ENCODE measurements around the gene PTCHD1.

The PTCHD1 gene

GRCh38 chrX:23392195-23392594 lies 57.5 kb downstream of the PTCHD1 start:
- TF ChIP-seq CTCF (IDR thresholded peaks at IDR 0.05; ENCODE audit: insufficient read depth, low read depth, low read length, missing control alignments) = no peak
- no peak overlapping the region for H3K4me3 ChIP-seq (ENCODE audit: low read length)
- DNase-seq (ENCODE audit: low read depth) = no peak

- peak; percentile 1 for DNase-seq (ENCODE audit: low read depth)
- TF ChIP-seq CTCF (IDR thresholded peaks at IDR 0.05; ENCODE audit: insufficient read depth, low read depth, low read length, missing control alignments) = no peak
- H3K4me3 ChIP-seq (ENCODE audit: low read length) = no peak overlapping the region
Observed at GRCh38 chrX:23394421-23394820, 59.8 kb downstream of the PTCHD1 start.

- DNase-seq (ENCODE audit: low read depth) = no peak
- H3K4me3 ChIP-seq (ENCODE audit: low read length) = no peak overlapping the region
- TF ChIP-seq CTCF (IDR thresholded peaks at IDR 0.05; ENCODE audit: insufficient read depth, low read depth, low read length, missing control alignments) = no peak
Observed at GRCh38 chrX:23396263-23396662, 61.6 kb downstream of the PTCHD1 start.

- H3K4me3 ChIP-seq (ENCODE audit: low read length) = no peak overlapping the region
- no peak for DNase-seq (ENCODE audit: low read depth)
- no peak for TF ChIP-seq CTCF (IDR thresholded peaks at IDR 0.05; ENCODE audit: insufficient read depth, low read depth, low read length, missing control alignments)
Observed at GRCh38 chrX:23398570-23398969, 63.9 kb downstream of the PTCHD1 start.

GRCh38 chrX:23403849-23404248 lies 69.2 kb downstream of the PTCHD1 start:
- peak; percentile 9 for TF ChIP-seq CTCF (IDR thresholded peaks at IDR 0.05; ENCODE audit: insufficient read depth, low read depth, low read length, missing control alignments)
- DNase-seq (ENCODE audit: low read depth) = no peak
- H3K4me3 ChIP-seq (ENCODE audit: low read length) = no peak overlapping the region

GRCh38 chrX:23422912-23423311 lies 88.3 kb downstream of the PTCHD1 start:
- no peak overlapping the region for H3K4me3 ChIP-seq (ENCODE audit: low read length)
- no peak for TF ChIP-seq CTCF (IDR thresholded peaks at IDR 0.05; ENCODE audit: insufficient read depth, low read depth, low read length, missing control alignments)
- no peak for DNase-seq (ENCODE audit: low read depth)

GRCh38 chrX:23434356-23434884 lies 99.8 kb downstream of the PTCHD1 start:
- peak; percentile 14 for DNase-seq (ENCODE audit: low read depth)
- H3K4me3 ChIP-seq (ENCODE audit: low read length) = no peak overlapping the region
- no peak for TF ChIP-seq CTCF (IDR thresholded peaks at IDR 0.05; ENCODE audit: insufficient read depth, low read depth, low read length, missing control alignments)
